ENCODE results near the gene CCR2.

DNA sequence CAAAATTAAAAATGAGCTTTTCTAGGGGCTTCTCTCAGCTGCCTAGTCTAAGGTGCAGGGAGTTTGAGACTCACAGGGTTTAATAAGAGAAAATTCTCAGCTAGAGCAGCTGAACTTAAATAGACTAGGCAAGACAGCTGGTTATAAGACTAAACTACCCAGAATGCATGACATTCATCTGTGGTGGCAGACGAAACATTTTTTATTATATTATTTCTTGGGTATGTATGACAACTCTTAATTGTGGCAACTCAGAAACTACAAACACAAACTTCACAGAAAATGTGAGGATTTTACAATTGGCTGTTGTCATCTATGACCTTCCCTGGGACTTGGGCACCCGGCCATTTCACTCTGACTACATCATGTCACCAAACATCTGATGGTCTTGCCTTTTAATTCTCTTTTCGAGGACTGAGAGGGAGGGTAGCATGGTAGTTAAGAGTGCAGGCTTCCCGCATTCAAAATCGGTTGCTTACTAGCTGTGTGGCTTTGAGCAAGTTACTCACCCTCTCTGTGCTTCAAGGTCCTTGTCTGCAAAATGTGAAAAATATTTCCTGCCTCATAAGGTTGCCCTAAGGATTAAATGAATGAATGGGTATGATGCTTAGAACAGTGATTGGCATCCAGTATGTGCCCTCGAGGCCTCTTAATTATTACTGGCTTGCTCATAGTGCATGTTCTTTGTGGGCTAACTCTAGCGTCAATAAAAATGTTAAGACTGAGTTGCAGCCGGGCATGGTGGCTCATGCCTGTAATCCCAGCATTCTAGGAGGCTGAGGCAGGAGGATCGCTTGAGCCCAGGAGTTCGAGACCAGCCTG is 17.8 kb downstream of the CCR2 start:
- TF ChIP-seq TAF1 (IDR thresholded peaks at IDR 0.05; ENCODE audit: low read depth): no peak
- no peak for TF ChIP-seq NFIC (IDR thresholded peaks at IDR 0.05)
- no peak for TF ChIP-seq EP300 (IDR thresholded peaks at IDR 0.05; ENCODE audit: borderline replicate concordance)
- no peak for TF ChIP-seq RAD21 (IDR thresholded peaks at IDR 0.05; ENCODE audit: low read depth)
- TF ChIP-seq, protein P1, sequence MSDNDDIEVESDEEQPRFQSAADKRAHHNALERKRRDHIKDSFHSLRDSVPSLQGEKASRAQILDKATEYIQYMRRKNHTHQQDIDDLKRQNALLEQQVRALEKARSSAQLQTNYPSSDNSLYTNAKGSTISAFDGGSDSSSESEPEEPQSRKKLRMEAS (IDR thresholded peaks at IDR 0.05): no peak
- no peak for TF ChIP-seq CREB1 (IDR thresholded peaks at IDR 0.05; ENCODE audit: low read depth)
- TF ChIP-seq YY1 (IDR thresholded peaks at IDR 0.05; ENCODE audit: low read depth): no peak
- TF ChIP-seq, protein P2, sequence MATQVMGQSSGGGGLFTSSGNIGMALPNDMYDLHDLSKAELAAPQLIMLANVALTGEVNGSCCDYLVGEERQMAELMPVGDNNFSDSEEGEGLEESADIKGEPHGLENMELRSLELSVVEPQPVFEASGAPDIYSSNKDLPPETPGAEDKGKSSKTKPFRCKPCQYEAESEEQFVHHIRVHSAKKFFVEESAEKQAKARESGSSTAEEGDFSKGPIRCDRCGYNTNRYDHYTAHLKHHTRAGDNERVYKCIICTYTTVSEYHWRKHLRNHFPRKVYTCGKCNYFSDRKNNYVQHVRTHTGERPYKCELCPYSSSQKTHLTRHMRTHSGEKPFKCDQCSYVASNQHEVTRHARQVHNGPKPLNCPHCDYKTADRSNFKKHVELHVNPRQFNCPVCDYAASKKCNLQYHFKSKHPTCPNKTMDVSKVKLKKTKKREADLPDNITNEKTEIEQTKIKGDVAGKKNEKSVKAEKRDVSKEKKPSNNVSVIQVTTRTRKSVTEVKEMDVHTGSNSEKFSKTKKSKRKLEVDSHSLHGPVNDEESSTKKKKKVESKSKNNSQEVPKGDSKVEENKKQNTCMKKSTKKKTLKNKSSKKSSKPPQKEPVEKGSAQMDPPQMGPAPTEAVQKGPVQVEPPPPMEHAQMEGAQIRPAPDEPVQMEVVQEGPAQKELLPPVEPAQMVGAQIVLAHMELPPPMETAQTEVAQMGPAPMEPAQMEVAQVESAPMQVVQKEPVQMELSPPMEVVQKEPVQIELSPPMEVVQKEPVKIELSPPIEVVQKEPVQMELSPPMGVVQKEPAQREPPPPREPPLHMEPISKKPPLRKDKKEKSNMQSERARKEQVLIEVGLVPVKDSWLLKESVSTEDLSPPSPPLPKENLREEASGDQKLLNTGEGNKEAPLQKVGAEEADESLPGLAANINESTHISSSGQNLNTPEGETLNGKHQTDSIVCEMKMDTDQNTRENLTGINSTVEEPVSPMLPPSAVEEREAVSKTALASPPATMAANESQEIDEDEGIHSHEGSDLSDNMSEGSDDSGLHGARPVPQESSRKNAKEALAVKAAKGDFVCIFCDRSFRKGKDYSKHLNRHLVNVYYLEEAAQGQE (IDR thresholded peaks at IDR 0.05; ENCODE audit: low read depth): no peak
- no peak for TF ChIP-seq TEAD4 (IDR thresholded peaks at IDR 0.05)
- no peak for TF ChIP-seq FOXM1 (IDR thresholded peaks at IDR 0.05; ENCODE audit: borderline replicate concordance, low read depth)
- TF ChIP-seq, protein P3, sequence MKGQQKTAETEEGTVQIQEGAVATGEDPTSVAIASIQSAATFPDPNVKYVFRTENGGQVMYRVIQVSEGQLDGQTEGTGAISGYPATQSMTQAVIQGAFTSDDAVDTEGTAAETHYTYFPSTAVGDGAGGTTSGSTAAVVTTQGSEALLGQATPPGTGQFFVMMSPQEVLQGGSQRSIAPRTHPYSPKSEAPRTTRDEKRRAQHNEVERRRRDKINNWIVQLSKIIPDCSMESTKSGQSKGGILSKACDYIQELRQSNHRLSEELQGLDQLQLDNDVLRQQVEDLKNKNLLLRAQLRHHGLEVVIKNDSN (IDR thresholded peaks at IDR 0.05): no peak
- TF ChIP-seq ZBTB7A (IDR thresholded peaks at IDR 0.05; ENCODE audit: low read depth): no peak
- no peak for TF ChIP-seq CEBPB (IDR thresholded peaks at IDR 0.05)

Measured in Ishikawa (cell line).